ENCODE data around the gene TMUB2.

TMUB2 gene

DNA sequence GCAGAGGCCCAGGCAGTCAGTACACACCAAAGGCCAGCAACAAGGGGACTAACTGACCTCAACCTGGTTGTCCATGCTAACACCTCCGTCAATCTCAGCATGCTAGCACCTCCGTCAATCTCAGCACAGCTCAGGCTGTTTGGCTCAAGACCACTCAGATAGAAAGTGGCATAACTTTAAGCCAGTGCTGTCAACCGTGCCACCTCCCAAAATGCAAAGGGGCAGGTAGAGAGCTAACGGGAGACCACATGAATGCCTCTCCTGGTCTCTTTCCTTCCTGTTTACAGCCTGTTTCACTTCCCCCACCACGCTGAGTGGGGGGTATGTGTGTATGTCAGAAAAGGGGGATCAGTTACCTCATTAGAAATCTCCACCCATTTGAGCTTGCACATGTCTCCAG lies 29.4 kb downstream of the TMUB2 start:
- peaks cover 25% of the 10 kb centered on the region for H3K4me1 ChIP-seq (ENCODE audit: control insufficient read depth, insufficient read depth, low read length)
- H3K4me3 ChIP-seq (ENCODE audit: low read length), result no peak overlapping the region
- H3K9ac ChIP-seq (ENCODE audit: low read length), result peak overlapping the region; percentile 17
- no peaks in the 10 kb centered on the region for H3K9me3 ChIP-seq (ENCODE audit: control insufficient read depth, low read length)
- H3K36me3 ChIP-seq (ENCODE audit: control insufficient read depth, insufficient read depth, low read length, severe bottlenecking), result peaks cover 38% of the 10 kb centered on the region
- no peaks in the 10 kb centered on the region for H3K27me3 ChIP-seq (replicated peaks; ENCODE audit: control insufficient read depth, insufficient read depth, low read length)
- no peak for DNase-seq (ENCODE audit: low read depth)

DNA sequence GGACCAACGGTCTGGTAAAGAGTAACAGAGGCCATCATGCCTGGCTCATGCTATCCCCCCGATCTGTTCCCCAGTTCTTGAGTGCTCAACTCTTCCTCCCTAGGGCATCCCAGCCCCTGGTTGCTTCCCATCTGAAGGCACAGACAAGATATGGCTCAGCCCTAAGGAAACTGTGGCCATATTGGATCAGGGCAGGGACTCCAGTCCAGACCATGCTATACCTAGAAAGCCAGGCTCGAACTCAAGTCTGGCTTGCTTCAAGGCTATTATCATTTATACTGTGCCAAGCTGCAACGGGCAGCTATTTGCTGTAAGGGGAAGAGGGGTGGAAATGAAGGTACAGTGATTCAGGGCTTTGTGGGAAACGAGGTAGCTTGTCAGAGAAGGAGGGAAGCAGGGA lies 29.9 kb downstream of the TMUB2 start:
- Histone ChIP-seq H3K4me1 (ENCODE audit: control insufficient read depth, insufficient read depth, low read length) (peaks cover 26% of the 10 kb centered on the region), H3K9ac (ENCODE audit: low read length) (peak overlapping the region; percentile 17), H3K36me3 (ENCODE audit: control insufficient read depth, insufficient read depth, low read length, severe bottlenecking) (peaks cover 34% of the 10 kb centered on the region), H3K4me3 (ENCODE audit: low read length) (no peak overlapping the region), H3K27me3 (replicated peaks; ENCODE audit: control insufficient read depth, insufficient read depth, low read length) (no peaks in the 10 kb centered on the region), H3K9me3 (ENCODE audit: control insufficient read depth, low read length) (no peaks in the 10 kb centered on the region)
- DNase-seq (ENCODE audit: low read depth), result no peak

DNA sequence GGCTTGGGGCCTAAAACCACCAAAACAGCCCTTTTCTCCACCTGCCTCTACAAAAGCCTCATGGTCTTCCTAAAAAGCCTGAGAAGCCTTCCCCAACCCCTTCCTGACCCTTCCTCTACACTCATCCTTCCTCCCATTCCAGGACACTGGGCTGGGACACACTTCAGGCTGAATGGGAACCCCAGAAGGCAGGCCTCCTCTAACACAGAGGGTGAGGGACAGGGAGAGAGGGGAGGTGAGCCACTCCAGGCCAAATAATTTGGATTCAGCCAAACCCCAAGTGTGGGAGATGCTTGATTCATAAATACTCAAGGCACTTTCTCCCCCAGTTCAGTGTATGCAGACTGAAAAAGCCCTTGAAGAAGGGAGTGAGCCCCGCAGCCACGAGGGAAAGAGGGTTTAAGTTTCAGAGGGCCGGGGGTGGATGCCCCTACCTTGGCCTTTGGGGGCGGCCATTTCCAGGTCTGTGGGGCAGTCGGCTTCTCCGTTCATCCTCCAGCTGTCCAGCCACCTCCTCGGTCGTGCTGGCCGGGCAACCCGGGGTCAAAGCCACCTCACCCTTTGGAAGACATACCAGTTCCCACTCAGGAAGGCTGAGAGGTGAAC lies 31.1 kb downstream of the TMUB2 start:
- no peaks in the 10 kb centered on the region for H3K9me3 ChIP-seq (ENCODE audit: control insufficient read depth, low read length)
- H3K4me3 ChIP-seq (ENCODE audit: low read length), result peak overlapping the region; percentile 83
- H3K4me1 ChIP-seq (ENCODE audit: control insufficient read depth, insufficient read depth, low read length), result peaks cover 34% of the 10 kb centered on the region
- H3K9ac ChIP-seq (ENCODE audit: low read length), result peak overlapping the region; percentile 87
- peaks cover 34% of the 10 kb centered on the region for H3K36me3 ChIP-seq (ENCODE audit: control insufficient read depth, insufficient read depth, low read length, severe bottlenecking)
- H3K27me3 ChIP-seq (replicated peaks; ENCODE audit: control insufficient read depth, insufficient read depth, low read length), result no peaks in the 10 kb centered on the region
- peak; percentile 21 for DNase-seq (ENCODE audit: low read depth)

DNA sequence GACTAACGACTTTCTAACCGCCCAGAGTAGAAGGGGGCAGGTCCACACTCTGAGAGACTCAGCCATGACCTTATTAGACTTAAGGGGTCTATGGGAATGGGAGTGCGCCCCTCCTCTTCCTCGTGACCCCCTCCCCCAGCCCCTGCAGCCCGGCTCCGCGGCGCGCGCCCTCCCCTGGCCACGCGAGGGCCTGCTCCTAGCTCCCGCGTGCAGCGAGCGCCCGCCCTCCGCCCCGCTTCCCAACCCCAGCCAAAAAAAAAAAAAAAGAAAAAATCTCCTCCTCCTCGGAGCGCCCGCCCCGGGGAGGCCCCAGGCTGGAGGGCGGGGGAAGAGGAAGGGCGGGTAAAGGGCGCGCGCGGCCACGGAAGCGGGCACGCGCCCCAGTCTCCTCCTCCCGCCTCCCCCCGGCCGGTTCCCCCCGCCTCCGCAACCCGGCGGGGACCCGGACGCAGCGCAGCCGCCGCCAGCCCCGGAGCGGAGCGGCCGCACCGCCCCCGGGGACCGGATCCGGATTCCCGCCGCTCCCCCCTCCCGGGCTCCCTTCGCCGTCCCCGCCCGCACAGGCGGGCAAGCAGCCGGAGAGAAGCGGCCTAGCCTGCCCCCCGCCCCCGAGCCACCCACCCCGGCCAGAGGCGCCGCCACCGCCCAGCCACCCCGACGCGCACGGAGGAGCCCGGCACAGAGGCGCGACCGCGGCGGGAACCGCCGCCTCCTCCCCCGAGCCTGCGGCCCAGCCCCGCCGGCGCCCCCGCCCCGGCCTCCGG lies 31.8 kb downstream of the TMUB2 start:
- H3K4me1 ChIP-seq (ENCODE audit: control insufficient read depth, insufficient read depth, low read length), result peaks cover 38% of the 10 kb centered on the region
- peak overlapping the region; percentile 85 for H3K4me3 ChIP-seq (ENCODE audit: low read length)
- peak overlapping the region; percentile 95 for H3K9ac ChIP-seq (ENCODE audit: low read length)
- H3K36me3 ChIP-seq (ENCODE audit: control insufficient read depth, insufficient read depth, low read length, severe bottlenecking), result peaks cover 34% of the 10 kb centered on the region
- peak; percentile 98 for DNase-seq (ENCODE audit: low read depth)
- H3K9me3 ChIP-seq (ENCODE audit: control insufficient read depth, low read length), result no peaks in the 10 kb centered on the region
- no peaks in the 10 kb centered on the region for H3K27me3 ChIP-seq (replicated peaks; ENCODE audit: control insufficient read depth, insufficient read depth, low read length)

DNA sequence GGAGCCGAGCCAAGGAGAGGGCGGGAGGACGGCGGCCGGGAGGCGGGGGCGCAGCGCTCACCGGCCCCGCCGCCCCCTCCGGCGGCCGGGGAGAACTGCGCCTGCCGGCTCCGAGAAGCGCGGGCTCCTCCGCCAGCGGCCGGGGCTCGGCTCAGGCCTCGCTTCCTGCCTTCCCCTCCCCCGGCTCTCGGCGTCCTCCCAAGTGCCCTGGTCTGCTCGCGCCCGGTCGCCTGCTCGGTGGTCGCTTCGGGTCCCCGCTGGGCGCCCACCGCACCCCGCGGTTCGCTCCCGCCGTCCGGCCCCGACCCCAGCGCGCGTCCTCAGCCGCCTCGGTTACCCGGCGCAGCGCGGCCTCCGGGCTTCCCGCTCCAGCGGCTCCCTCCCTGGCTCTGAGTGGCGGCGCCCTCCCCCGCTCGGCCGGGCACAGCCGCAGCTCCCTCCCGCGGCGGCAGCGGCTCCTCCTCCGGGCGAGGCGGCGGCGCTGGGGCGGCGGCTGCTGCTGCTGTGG lies 32.4 kb downstream of the TMUB2 start:
- DNase-seq (ENCODE audit: low read depth), result peak; percentile 92
- H3K4me1 ChIP-seq (ENCODE audit: control insufficient read depth, insufficient read depth, low read length), result peaks cover 44% of the 10 kb centered on the region
- no peaks in the 10 kb centered on the region for H3K9me3 ChIP-seq (ENCODE audit: control insufficient read depth, low read length)
- H3K9ac ChIP-seq (ENCODE audit: low read length), result peak overlapping the region; percentile 95
- H3K36me3 ChIP-seq (ENCODE audit: control insufficient read depth, insufficient read depth, low read length, severe bottlenecking), result peaks cover 30% of the 10 kb centered on the region
- H3K4me3 ChIP-seq (ENCODE audit: low read length), result peak overlapping the region; percentile 85
- H3K27me3 ChIP-seq (replicated peaks; ENCODE audit: control insufficient read depth, insufficient read depth, low read length), result no peaks in the 10 kb centered on the region

DNA sequence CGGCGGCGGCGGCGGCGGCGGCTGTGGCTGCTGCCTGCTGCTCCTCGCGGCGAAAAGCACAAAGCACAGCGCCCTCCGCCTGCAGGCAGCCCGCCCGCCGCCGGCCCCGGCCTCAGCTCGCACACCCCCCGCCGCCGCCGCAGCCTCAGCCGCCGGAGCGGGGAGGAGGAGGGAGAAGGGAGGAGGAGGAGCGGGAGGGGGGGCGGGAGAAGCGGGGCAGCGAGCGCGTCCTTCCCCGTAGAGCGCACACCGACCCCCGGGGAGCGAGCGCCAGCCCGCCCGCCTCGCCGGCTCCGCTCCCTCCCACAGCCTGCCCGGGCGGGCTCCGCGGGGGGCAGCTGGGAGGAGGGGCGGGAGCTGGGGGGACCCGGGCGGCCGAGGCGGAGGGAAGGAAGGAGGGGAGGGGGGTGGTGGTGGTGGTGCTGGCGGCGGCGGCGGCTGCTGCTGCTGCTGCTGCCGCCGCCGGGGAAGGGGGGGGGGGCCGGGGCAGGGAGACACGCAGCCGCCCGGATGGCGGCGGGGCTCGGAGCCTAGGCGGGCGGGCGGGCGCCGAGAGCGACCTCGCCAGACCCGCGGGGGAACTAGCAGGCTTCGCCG lies 32.9 kb downstream of the TMUB2 start, which contains the start of gene UBTF:
UBTF (minus strand) TSS at position 60 of the 597 bp plus-strand sequence. CDS start 1,446 bp downstream, outside the sequence.
- no peaks in the 10 kb centered on the region for H3K27me3 ChIP-seq (replicated peaks; ENCODE audit: control insufficient read depth, insufficient read depth, low read length)
- peak within 1 kb of the TSS; percentile 90 for H3K4me3 ChIP-seq (ENCODE audit: low read length)
- DNase-seq (ENCODE audit: low read depth), result peak; percentile 74
- H3K9ac ChIP-seq (ENCODE audit: low read length), result peak within 1 kb of the TSS; percentile 97
- H3K36me3 ChIP-seq (ENCODE audit: control insufficient read depth, insufficient read depth, low read length, severe bottlenecking), result peaks cover 24% of the 10 kb centered on the region
- H3K4me1 ChIP-seq (ENCODE audit: control insufficient read depth, insufficient read depth, low read length), result peaks cover 44% of the 10 kb centered on the region
- no peaks in the 10 kb centered on the region for H3K9me3 ChIP-seq (ENCODE audit: control insufficient read depth, low read length)

DNA sequence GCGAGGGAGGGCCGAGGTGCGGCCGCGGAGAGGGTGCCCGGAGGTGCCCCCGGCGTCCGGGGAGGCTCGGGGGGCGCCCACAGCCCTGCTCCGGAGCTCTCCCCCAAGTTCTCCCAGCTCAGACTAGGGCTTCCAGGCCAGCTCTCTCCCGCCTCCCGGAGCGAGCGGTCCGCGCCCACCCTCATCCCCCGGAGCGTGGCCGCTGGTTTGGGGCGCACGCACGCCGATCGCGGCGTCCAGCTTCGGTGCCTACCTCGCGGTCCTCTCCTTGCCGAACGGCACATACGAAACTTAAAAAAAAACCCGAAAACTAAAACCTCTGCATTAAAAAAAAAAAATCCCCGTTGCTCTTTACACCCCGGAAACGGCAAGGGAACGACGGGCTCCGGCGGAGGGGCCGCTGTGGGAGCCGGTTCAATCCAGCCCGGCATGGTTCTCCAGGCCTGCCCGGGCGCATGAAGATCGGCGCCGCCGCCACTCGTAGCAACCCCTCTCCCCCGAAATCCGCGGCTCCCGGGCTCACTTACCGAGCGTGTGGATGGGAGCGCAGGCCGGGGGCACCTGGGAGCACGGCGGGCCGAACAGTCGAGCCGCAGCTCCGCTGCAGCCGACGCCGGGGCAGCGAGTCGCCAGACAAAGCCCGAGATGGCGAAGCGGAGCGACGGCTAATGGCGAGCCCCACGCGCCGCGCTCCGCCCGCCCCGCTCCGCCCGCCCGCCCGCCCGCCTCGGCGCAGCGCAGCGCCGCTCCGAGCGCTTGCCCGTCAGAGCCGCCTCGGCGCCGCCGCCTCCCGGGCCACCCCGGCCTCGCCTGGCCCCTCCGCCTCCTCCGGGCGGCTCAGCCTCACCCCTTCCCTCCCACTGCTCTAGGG lies 33.7 kb downstream of the TMUB2 start:
- H3K9me3 ChIP-seq (ENCODE audit: control insufficient read depth, low read length), result no peaks in the 10 kb centered on the region

DNA sequence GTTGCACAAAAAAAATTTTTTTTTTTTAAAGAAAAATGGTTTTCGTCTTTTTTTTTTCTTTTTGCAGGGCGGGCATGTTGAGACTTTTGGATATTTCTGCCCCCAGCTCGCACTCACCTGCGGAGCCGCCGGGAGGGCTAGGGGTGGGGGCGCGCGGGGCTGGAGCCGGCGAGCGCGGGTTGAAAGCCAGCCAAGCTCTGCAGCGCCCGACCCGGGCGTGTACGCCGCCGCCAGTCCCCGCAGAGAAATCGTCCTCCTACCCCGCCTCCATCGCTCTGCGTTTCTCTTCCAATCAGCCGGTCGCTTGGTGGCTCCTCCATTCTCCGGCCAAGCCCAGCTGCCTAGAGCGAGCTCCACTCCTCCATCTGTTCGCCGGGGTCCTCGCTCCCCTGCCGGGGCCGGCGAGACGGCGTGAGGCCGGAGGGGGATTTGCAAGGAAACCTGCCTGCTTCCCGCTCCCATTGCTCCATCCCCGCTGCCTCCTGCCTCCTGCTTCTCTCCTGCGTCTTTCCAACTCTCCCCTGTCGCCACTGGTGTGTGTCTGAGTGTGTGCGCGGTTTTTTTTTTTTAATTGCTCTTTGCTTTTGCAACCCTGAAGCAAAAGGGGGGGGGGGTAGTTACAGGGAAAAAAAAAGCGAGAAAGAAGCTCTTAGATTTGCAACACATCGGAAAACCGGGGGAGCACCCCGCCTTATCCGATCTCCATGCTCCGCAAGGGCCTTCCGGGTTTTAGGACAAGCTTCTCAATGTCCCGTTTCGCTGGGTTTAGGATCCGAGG lies 34.5 kb downstream of the TMUB2 start:
- Histone ChIP-seq H3K27me3 (replicated peaks; ENCODE audit: control insufficient read depth, insufficient read depth, low read length) (no peaks in the 10 kb centered on the region), H3K4me1 (ENCODE audit: control insufficient read depth, insufficient read depth, low read length) (peaks cover 44% of the 10 kb centered on the region), H3K9ac (ENCODE audit: low read length) (peak overlapping the region; percentile 97), H3K4me3 (ENCODE audit: low read length) (peak overlapping the region; percentile 90), H3K9me3 (ENCODE audit: control insufficient read depth, low read length) (no peaks in the 10 kb centered on the region), H3K36me3 (ENCODE audit: control insufficient read depth, insufficient read depth, low read length, severe bottlenecking) (peaks cover 9% of the 10 kb centered on the region)
- DNase-seq (ENCODE audit: low read depth), result peak; percentile 94

More for the DNA sequence above, 33.7 kb downstream of the TMUB2 start:
- H3K36me3 ChIP-seq (ENCODE audit: control insufficient read depth, insufficient read depth, low read length, severe bottlenecking), result peaks cover 17% of the 10 kb centered on the region
- peak overlapping the region; percentile 97 for H3K9ac ChIP-seq (ENCODE audit: low read length)
- peaks cover 44% of the 10 kb centered on the region for H3K4me1 ChIP-seq (ENCODE audit: control insufficient read depth, insufficient read depth, low read length)
- H3K27me3 ChIP-seq (replicated peaks; ENCODE audit: control insufficient read depth, insufficient read depth, low read length), result no peaks in the 10 kb centered on the region
- peak; percentile 82 for DNase-seq (ENCODE audit: low read depth)
- H3K4me3 ChIP-seq (ENCODE audit: low read length), result peak overlapping the region; percentile 90

DNA sequence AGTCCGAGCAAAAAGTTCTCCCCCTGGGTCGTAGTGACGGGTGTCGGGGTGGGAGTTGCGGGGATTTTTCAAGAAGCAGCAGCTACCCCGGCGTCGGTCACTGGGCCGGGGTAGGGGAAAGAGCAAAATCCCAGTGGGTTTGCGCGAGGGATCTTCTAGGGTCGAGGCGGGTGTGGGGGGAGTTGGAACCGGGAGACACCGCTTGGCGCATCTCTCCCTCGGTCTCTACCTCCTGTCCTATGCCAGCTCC lies 35.0 kb downstream of the TMUB2 start:
- H3K36me3 ChIP-seq (ENCODE audit: control insufficient read depth, insufficient read depth, low read length, severe bottlenecking), result peaks cover 4% of the 10 kb centered on the region
- peak overlapping the region; percentile 90 for H3K4me3 ChIP-seq (ENCODE audit: low read length)
- no peak for DNase-seq (ENCODE audit: low read depth)
- peaks cover 39% of the 10 kb centered on the region for H3K4me1 ChIP-seq (ENCODE audit: control insufficient read depth, insufficient read depth, low read length)
- H3K9ac ChIP-seq (ENCODE audit: low read length), result peak overlapping the region; percentile 97
- H3K9me3 ChIP-seq (ENCODE audit: control insufficient read depth, low read length), result no peaks in the 10 kb centered on the region
- H3K27me3 ChIP-seq (replicated peaks; ENCODE audit: control insufficient read depth, insufficient read depth, low read length), result no peaks in the 10 kb centered on the region

DNA sequence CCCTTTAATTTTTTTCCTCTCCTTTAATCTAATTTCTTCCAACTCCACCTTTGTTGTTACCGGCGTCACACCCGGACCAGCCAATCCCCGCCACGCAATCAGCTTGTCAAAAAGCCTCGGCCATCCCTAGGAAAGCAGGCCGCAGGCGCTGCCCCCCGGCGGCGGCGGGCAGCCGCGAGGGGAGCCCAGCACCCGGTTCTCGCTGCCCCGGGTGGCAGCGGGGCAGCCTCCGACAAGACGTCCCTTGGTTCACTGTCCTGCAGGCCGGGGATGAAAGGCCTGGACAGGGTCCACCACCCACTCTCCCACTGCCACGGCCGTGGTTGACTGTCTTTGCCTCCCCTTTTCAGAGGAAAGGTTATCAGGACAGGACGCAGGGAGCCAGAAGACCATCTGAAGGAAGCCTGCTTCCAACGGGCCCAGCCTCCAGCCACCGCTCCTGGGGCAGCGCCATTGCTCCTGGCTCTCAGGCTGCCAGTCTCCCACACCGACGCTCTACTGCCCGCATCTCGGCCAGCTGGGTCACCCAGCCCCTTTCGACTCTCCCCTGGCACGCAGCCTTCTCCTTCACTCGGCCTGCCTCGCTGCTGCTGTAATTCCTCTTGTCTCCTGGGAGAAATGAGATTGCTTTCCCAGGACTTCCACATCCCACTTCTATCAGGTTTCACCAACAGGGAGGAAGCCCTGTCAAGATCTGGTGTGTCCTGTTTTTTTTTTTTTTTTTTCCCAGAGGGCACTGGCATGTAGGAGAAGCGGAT lies 35.5 kb downstream of the TMUB2 start:
- peaks cover 34% of the 10 kb centered on the region for H3K4me1 ChIP-seq (ENCODE audit: control insufficient read depth, insufficient read depth, low read length)
- H3K9ac ChIP-seq (ENCODE audit: low read length), result peak overlapping the region; percentile 97
- no peaks in the 10 kb centered on the region for H3K27me3 ChIP-seq (replicated peaks; ENCODE audit: control insufficient read depth, insufficient read depth, low read length)
- DNase-seq (ENCODE audit: low read depth), result peak; percentile 89
- no peaks in the 10 kb centered on the region for H3K36me3 ChIP-seq (ENCODE audit: control insufficient read depth, insufficient read depth, low read length, severe bottlenecking)
- H3K9me3 ChIP-seq (ENCODE audit: control insufficient read depth, low read length), result no peaks in the 10 kb centered on the region
- H3K4me3 ChIP-seq (ENCODE audit: low read length), result peak overlapping the region; percentile 90
